H1 (cell line): ENCODE data around the gene LZTFL1. TPM values are rescaled to one million over a fixed set of nuclear protein-coding genes. Genes with fewer than 3 reads are reported as not detected.

Source experiments
- CTCF ChIA-PET: fragments of 300-600 bp; sonication (Branson Sonifier 250); formaldehyde crosslinking; loops from one replicate; lab custom pipeline; 2021; ENCODE audit not compliant: partially characterized antibody; lab: Charles Lee
- POLR2A ChIA-PET: fragments of 300-600 bp; sonication (Branson Sonifier 250); formaldehyde crosslinking; loops from one replicate; lab custom pipeline; 2021; ENCODE audit warnings: inconsistent platforms; ENCODE audit not compliant: partially characterized antibody; lab: Charles Lee
- DNase-seq, 2 experiments: peaks; one replicate each; pipeline versions ENCODE4 v3.0.0 to v3.0.0-alpha.2; 2010 to 2022; ENCODE audit warnings: low spot score in 2 of 2, low read depth in 1 of 2, mixed read lengths in 1 of 2
- FAIRE-seq: peaks from 2 replicates; lab custom pipeline; 2011; peaks lifted over from hg19 to GRCh38; lab: Jason Lieb, UNC
- H2AFZ ChIP-seq: 2 replicates; pipeline ENCODE4 v1.8.1; 2012; ENCODE audit warnings: low read length, inconsistent platforms
- H2AK5ac ChIP-seq: 2 replicates; pipeline ENCODE4 v1.6.1; 2013; ENCODE audit warnings: low read depth, low read length
- H2BK120ac ChIP-seq: replicated peaks from 2 replicates; pipeline ENCODE3; 2013; ENCODE audit warnings: low read depth, low read length, inconsistent platforms
- H2BK12ac ChIP-seq: 2 replicates; pipeline ENCODE4 v1.6.1; 2013; ENCODE audit warnings: low read depth, low read length
- H2BK15ac ChIP-seq: 2 replicates; pipeline ENCODE4 v1.6.1; 2013; ENCODE audit warnings: low read length
- H2BK20ac ChIP-seq: 2 replicates; pipeline ENCODE4 v1.6.1; 2013; ENCODE audit warnings: low read length
- H2BK5ac ChIP-seq: 2 replicates; pipeline ENCODE4 v1.6.1; 2013; ENCODE audit warnings: low read depth, low read length
- H3K14ac ChIP-seq: 2 replicates; pipeline ENCODE4 v1.6.1; 2013; ENCODE audit warnings: inconsistent platforms; ENCODE audit not compliant: insufficient read length
- H3K18ac ChIP-seq: 2 replicates; pipeline ENCODE4 v1.6.1; 2013; ENCODE audit warnings: low read length; ENCODE audit errors: extremely low read depth
- H3K23ac ChIP-seq: 2 replicates; pipeline ENCODE4 v1.6.1; 2013; ENCODE audit warnings: inconsistent platforms; ENCODE audit not compliant: insufficient read length
- H3K23me2 ChIP-seq: 2 replicates; pipeline ENCODE4 v1.6.1; 2013; ENCODE audit warnings: low read depth, low read length
- H3K27ac ChIP-seq: 2 replicates; pipeline ENCODE4 v1.6.1; 2011; ENCODE audit warnings: low read depth, low read length, inconsistent platforms
- H3K27me3 ChIP-seq, 4 experiments: replicated peaks in 1 of 4; 1 replicate in 1 of 4; 2 replicates in 3 of 4; pipeline versions ENCODE4 v1.6.1 to v1.8.1; 2011 to 2013; ENCODE audit warnings: low read length in 3 of 4, mild to moderate bottlenecking in 3 of 4, inconsistent platforms in 2 of 4, mixed read lengths in 2 of 4, moderate library complexity in 1 of 4; ENCODE audit not compliant: control insufficient read depth in 3 of 4, insufficient read depth in 3 of 4; ENCODE audit errors: extremely low read depth in 1 of 4
- H3K36me3 ChIP-seq, 4 experiments: 2 replicates each; pipeline versions ENCODE4 v1.6.1 to v1.8.1; 2011 to 2013; ENCODE audit warnings: mild to moderate bottlenecking in 4 of 4, low read length in 3 of 4, moderate library complexity in 2 of 4, control low read depth in 1 of 4, inconsistent platforms in 1 of 4; ENCODE audit not compliant: insufficient read depth in 4 of 4, control insufficient read depth in 2 of 4
- H3K4ac ChIP-seq: replicated peaks from 2 replicates; pipeline ENCODE3; 2013; ENCODE audit warnings: low read length, low read depth, mixed read lengths, inconsistent platforms; ENCODE audit not compliant: insufficient read length
- H3K4me1 ChIP-seq, 4 experiments: replicated peaks in 1 of 4; 1 replicate in 1 of 4; 2 replicates in 3 of 4; pipeline versions ENCODE4 v1.6.1 to v1.8.1; 2011 to 2013; ENCODE audit warnings: low read length in 3 of 4, inconsistent platforms in 2 of 4, mixed read lengths in 1 of 4; ENCODE audit not compliant: insufficient read depth in 4 of 4, control insufficient read depth in 3 of 4
- H3K4me2 ChIP-seq, 2 experiments: 2 replicates each; pipeline versions ENCODE4 v1.6.1 to v1.8.1; 2011 to 2013; ENCODE audit warnings: low read depth in 2 of 2, low read length in 2 of 2, control low read depth in 1 of 2, inconsistent platforms in 1 of 2, mild to moderate bottlenecking in 1 of 2; ENCODE audit not compliant: insufficient read depth in 1 of 2
- H3K4me3 ChIP-seq, 4 experiments: fragments of 200-600, 300-600 bp in 1 of 4; sonication (generic), shearing (Covaris generic), sonication (Bioruptor Twin) in 1 of 4; 2 replicates each; pipeline versions ENCODE4 v1.5.1 to v1.8.1; 2011 to 2016; ENCODE audit warnings: low read length in 4 of 4, low read depth in 3 of 4, control low read depth in 2 of 4, inconsistent platforms in 2 of 4, mild to moderate bottlenecking in 2 of 4, mixed read lengths in 1 of 4, moderate library complexity in 1 of 4; ENCODE audit not compliant: insufficient read depth in 2 of 4; ENCODE audit errors: extremely low read depth in 1 of 4
- H3K56ac ChIP-seq: replicated peaks from 2 replicates; pipeline ENCODE3; 2013; ENCODE audit warnings: low read depth, mild to moderate bottlenecking, mixed read lengths, low read length, inconsistent platforms; ENCODE audit not compliant: insufficient read length
- H3K79me1 ChIP-seq: 2 replicates; pipeline ENCODE4 v1.6.1; 2013; ENCODE audit warnings: low read depth, low read length, control low read depth
- H3K79me2 ChIP-seq, 2 experiments: 2 replicates each; pipeline versions ENCODE4 v1.6.1 to v1.8.1; 2012 to 2013; ENCODE audit warnings: low read length in 2 of 2, mild to moderate bottlenecking in 2 of 2, inconsistent platforms in 1 of 2; ENCODE audit not compliant: insufficient read depth in 2 of 2, control insufficient read depth in 1 of 2
- H3K9ac ChIP-seq, 4 experiments: replicated peaks in 1 of 4; 1 replicate in 1 of 4; 2 replicates in 3 of 4; pipeline versions ENCODE4 v1.6.1 to v1.8.1; 2011 to 2013; ENCODE audit warnings: low read depth in 3 of 4, low read length in 3 of 4, control low read depth in 2 of 4, mild to moderate bottlenecking in 2 of 4, moderate library complexity in 2 of 4, inconsistent platforms in 1 of 4; ENCODE audit errors: extremely low read depth in 1 of 4
- H3K9me3 ChIP-seq, 2 experiments: 2 replicates each; pipeline versions ENCODE4 v1.6.1 to v1.8.1; 2012 to 2013; ENCODE audit warnings: mild to moderate bottlenecking in 2 of 2, moderate library complexity in 2 of 2, control low read depth in 1 of 2, inconsistent platforms in 1 of 2, low read depth in 1 of 2, low read length in 1 of 2, mixed read lengths in 1 of 2; ENCODE audit not compliant: insufficient read depth in 2 of 2
- H4K20me1 ChIP-seq, 2 experiments: replicated peaks in 1 of 2; 2 replicates each; pipeline versions ENCODE3 to v1.8.1; 2011 to 2013; ENCODE audit warnings: inconsistent platforms in 2 of 2, low read length in 2 of 2, mild to moderate bottlenecking in 1 of 2; ENCODE audit not compliant: insufficient read depth in 2 of 2, control insufficient read depth in 1 of 2
- H4K5ac ChIP-seq: 2 replicates; pipeline ENCODE4 v1.6.1; 2013; ENCODE audit warnings: low read length, low read depth, mixed read lengths, inconsistent platforms; ENCODE audit not compliant: insufficient read length
- H4K8ac ChIP-seq: 2 replicates; pipeline ENCODE4 v1.8.0; 2013; ENCODE audit warnings: mild to moderate bottlenecking, moderate library complexity, low read length, inconsistent platforms; ENCODE audit not compliant: insufficient read depth; ENCODE audit errors: extremely low read depth
- H4K91ac ChIP-seq: replicated peaks from 2 replicates; pipeline ENCODE3; 2013; ENCODE audit warnings: low read length, mixed read lengths, inconsistent platforms; ENCODE audit not compliant: insufficient read length
- EGR1 ChIP-seq: IDR thresholded peaks from 2 replicates; pipeline ENCODE4 v1.6.1; 2011; ENCODE audit warnings: low read depth, low read length, borderline replicate concordance
- KDM4A ChIP-seq: IDR thresholded peaks from one replicate; pipeline ENCODE4 v1.7.1; 2012; ENCODE audit warnings: low read depth, mild to moderate bottlenecking, moderate library complexity, low read length, inconsistent platforms; ENCODE audit not compliant: severe bottlenecking
- KDM5A ChIP-seq: fragments of 200-600 bp; IDR thresholded peaks from 2 replicates; pipeline ENCODE4 v1.7.1; 2012; ENCODE audit warnings: mild to moderate bottlenecking, low read length, inconsistent platforms, mixed read lengths
- POLR2A ChIP-seq, 2 experiments: IDR thresholded peaks; 1 replicate in 1 of 2; 2 replicates in 1 of 2; pipeline ENCODE4 v1.6.1; 2011; ENCODE audit warnings: low read depth in 2 of 2, low read length in 2 of 2, mild to moderate bottlenecking in 2 of 2; ENCODE audit errors: control extremely low read depth in 1 of 2
- POLR2AphosphoS5 ChIP-seq: IDR thresholded peaks from 2 replicates; pipeline ENCODE4 v1.6.1; 2011; ENCODE audit warnings: low read depth, low read length
- RAD21 ChIP-seq, 2 experiments: IDR thresholded peaks in 1 of 2; conservative IDR thresholded peaks in 1 of 2; 2 replicates each; pipeline ENCODE4 v1.6.1; 2011; ENCODE audit warnings: low read depth in 2 of 2, low read length in 2 of 2, improper control_type of control experiment in 1 of 2, inconsistent platforms in 1 of 2, mild to moderate bottlenecking in 1 of 2, moderate library complexity in 1 of 2
- ZNF274 ChIP-seq: IDR thresholded peaks from 2 replicates; pipeline ENCODE4 v1.7.0; 2012; ENCODE audit warnings: low read length, borderline replicate concordance; ENCODE audit errors: extremely low read depth
- WGBS, 2 experiments: shearing (Covaris generic) in 1 of 2; methylation state at CpG; one replicate each; pipeline versions ENCODE4 v1.1.6 to v1.1.7; 2013 to 2015; ENCODE audit warnings: low lambda C conversion rate in 2 of 2, mixed read lengths in 2 of 2, inconsistent platforms in 1 of 2, low coverage in 1 of 2, missing lambda C conversion rate in 1 of 2; ENCODE audit not compliant: insufficient replicate concordance in 2 of 2, insufficient coverage in 1 of 2, insufficient read length in 1 of 2; ENCODE audit errors: extremely low coverage in 1 of 2, missing lambda C conversion rate in 1 of 2; 5-methylcytosine and 5-hydroxymethylcytosine counted together
- polyA plus RNA-seq, 7 experiments: library from polyadenylated mRNA; depleted of rRNA in 3 of 7; stranded (reverse) in 5 of 7; unstranded in 2 of 7; fragments of >200 nt in 5 of 7; fragments of 200-250 nt in 2 of 7; gene quantifications; 1 replicate in 5 of 7; 2 replicates in 1 of 7; 4 replicates in 1 of 7; pipeline versions ENCODE4 v1.2.1 to v1.2.3, GENCODE V29; 2011 to 2013; ENCODE audit warnings: missing spikeins in 2 of 7, mixed read lengths in 2 of 7
- total RNA-seq: library from RNA; stranded (reverse); fragmentation: NEBNext Ultra II Directional; extraction: Animal tissue kit (Norgen Biotek cat#: 25700); gene quantifications from 2 replicates; pipeline ENCODE4 v1.2.1, GENCODE V29; 2021
- TF ChIP-seq, protein P1 (sequence below), 3 experiments: IDR thresholded peaks; 1 replicate in 2 of 3; 2 replicates in 1 of 3; pipeline versions ENCODE4 v1.5.1 to v1.6.1; 2011; ENCODE audit warnings: low read length in 3 of 3, mild to moderate bottlenecking in 3 of 3, inconsistent platforms in 2 of 3, low read depth in 1 of 3, moderate library complexity in 1 of 3; ENCODE audit not compliant: insufficient read depth in 1 of 3; ENCODE audit errors: control extremely low read depth in 1 of 3

The LZTFL1 gene
- total and polyA plus RNA-seq, 2 of the 8 experiments (the other 6 are each of a cell fraction or from before 2014, with no cell fraction given): 8.7 to 11.5 TPM

DNA sequence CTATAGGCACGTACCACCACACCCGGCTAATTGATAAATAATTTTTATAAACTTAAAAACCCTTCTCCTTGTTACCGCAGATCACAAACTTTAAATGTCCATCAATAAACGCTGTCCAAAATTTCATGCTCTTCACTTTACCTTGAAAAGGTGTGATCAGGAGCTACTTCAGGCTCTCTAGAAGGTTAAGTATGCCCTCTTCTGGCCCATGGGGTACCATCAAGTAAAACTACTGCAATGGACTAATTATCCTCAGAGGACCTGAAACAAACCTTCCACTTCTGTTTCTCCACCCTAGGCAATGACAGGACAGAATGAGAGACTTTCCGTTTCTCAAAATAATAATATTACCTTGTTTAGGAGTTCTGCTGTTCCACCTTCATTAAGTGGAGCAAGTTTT lies 9.2 kb downstream of the LZTFL1 start:
- TF ChIP-seq POLR2AphosphoS5: no peak
- TF ChIP-seq KDM5A: no peak
- TF ChIP-seq ZNF274: no peak
- peak; percentile 75 to 83 for TF ChIP-seq RAD21 (IDR thresholded peaks at IDR 0.05 in 1 of 2, conservative IDR thresholded peaks at IDR 0.05 in 1 of 2; ENCODE audit: low read depth in 2 of 2, low read length in 2 of 2)
- no peak for TF ChIP-seq KDM4A
- TF ChIP-seq EGR1: no peak
- TF ChIP-seq POLR2A (IDR thresholded peaks at IDR 0.05; ENCODE audit: control extremely low read depth in 1 of 2, low read depth in 2 of 2, low read length in 2 of 2): no peak
- TF ChIP-seq, protein P1, sequence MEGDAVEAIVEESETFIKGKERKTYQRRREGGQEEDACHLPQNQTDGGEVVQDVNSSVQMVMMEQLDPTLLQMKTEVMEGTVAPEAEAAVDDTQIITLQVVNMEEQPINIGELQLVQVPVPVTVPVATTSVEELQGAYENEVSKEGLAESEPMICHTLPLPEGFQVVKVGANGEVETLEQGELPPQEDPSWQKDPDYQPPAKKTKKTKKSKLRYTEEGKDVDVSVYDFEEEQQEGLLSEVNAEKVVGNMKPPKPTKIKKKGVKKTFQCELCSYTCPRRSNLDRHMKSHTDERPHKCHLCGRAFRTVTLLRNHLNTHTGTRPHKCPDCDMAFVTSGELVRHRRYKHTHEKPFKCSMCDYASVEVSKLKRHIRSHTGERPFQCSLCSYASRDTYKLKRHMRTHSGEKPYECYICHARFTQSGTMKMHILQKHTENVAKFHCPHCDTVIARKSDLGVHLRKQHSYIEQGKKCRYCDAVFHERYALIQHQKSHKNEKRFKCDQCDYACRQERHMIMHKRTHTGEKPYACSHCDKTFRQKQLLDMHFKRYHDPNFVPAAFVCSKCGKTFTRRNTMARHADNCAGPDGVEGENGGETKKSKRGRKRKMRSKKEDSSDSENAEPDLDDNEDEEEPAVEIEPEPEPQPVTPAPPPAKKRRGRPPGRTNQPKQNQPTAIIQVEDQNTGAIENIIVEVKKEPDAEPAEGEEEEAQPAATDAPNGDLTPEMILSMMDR (IDR thresholded peaks at IDR 0.05; ENCODE audit: control extremely low read depth in 1 of 3, insufficient read depth in 1 of 3, low read depth in 1 of 3, low read length in 3 of 3): peak in 2 of 3 experiments; percentile 56 to 69; a peak in 3 of 4 replicates
- H3K9ac ChIP-seq: no peak overlapping the region
- POLR2A ChIA-PET: interaction anchor here (0.6 to 1.2 kb wide), 2 partner anchors 70 to 71 kb away, joined by 3 to 4 read pairs; no protein-coding TSS in a partner anchor
- H2BK5ac ChIP-seq: no peak overlapping the region
- no peak overlapping the region for H3K27ac ChIP-seq
- H3K4me1 ChIP-seq: no peaks in the 10 kb centered on the region
- H4K20me1 ChIP-seq: peaks cover 0 to 2% of the 10 kb centered on the region in 2 experiments
- no peaks in the 10 kb centered on the region for H3K9me3 ChIP-seq
- FAIRE-seq: peak; percentile 78
- H3K4me2 ChIP-seq: no peak overlapping the region
- no peak overlapping the region for H2BK12ac ChIP-seq
- no peak overlapping the region for H2BK20ac ChIP-seq
- no peak overlapping the region for H3K18ac ChIP-seq
- no peak overlapping the region for H3K56ac ChIP-seq
- no peak overlapping the region for H4K91ac ChIP-seq
- H2BK15ac ChIP-seq: no peak overlapping the region
- no peak overlapping the region for H2AFZ ChIP-seq
- CTCF ChIA-PET: interaction anchor here (0.7 to 7.3 kb wide), 13 partner anchors 9 to 102 kb away, joined by 3 to 59 read pairs (median 4); partner anchors contain the start of gene LZTFL1
- H3K23me2 ChIP-seq: no peaks in the 10 kb centered on the region
- DNase-seq: no peak
- no peak overlapping the region for H3K4me3 ChIP-seq
- no peak overlapping the region for H3K4ac ChIP-seq
- H3K14ac ChIP-seq: no peak overlapping the region
- H3K79me1 ChIP-seq: no peaks in the 10 kb centered on the region
- peaks cover 0 to 6% (median under 1%) of the 10 kb centered on the region in 4 experiments; a peak in 3 of 8 replicates for H3K36me3 ChIP-seq
- H4K8ac ChIP-seq: no peak overlapping the region
- H2BK120ac ChIP-seq: no peak overlapping the region
- no peak overlapping the region for H4K5ac ChIP-seq
- H3K79me2 ChIP-seq: no peaks in the 10 kb centered on the region
- no peaks in the 10 kb centered on the region for H3K27me3 ChIP-seq
- H2AK5ac ChIP-seq: no peak overlapping the region
- no peak overlapping the region for H3K23ac ChIP-seq
- whole genome bisulfite sequencing, 2 experiments: 92 to 100% methylated on average over 1 to 5 of the region's 5 CpGs
